ENCODE results near the gene CISD3. TPM values are rescaled to one million over a fixed set of nuclear protein-coding genes. Genes with fewer than 3 reads are reported as not detected.

The CISD3 gene
- total and polyA plus RNA-seq, 2 donors (not counting 1 experiment from before 2014, with no cell fraction given) = 5.0 to 11.3 TPM

- 2% methylated on average over 51 of the region's 55 CpGs for WGBS (ENCODE audit: insufficient coverage)
- peak; percentile 0 for ATAC-seq (ENCODE audit: low read depth)
- Histone ChIP-seq H3K36me3 (replicated peaks in 1 of 2; ENCODE audit: control extremely low read depth in 1 of 2, control insufficient read depth in 1 of 2, extremely low read depth in 1 of 2, insufficient read depth in 2 of 2, low read length in 1 of 2) (peaks cover 0 to 9% of the 10 kb centered on the region in 2 experiments), H2AFZ (ENCODE audit: insufficient read depth, low read depth, low read length, poor library complexity, severe bottlenecking) (peak overlapping the region; percentile 91), H3K4me3 (ENCODE audit: control extremely low read depth in 1 of 5, extremely low read depth in 1 of 5, insufficient read depth in 1 of 5, low read depth in 2 of 5, low read length in 4 of 5) (peak overlapping the region; percentile 76 to 95 (median 93)), H3K27ac (ENCODE audit: low read length in 2 of 2) (peak overlapping the region; percentile 91 to 97), H3K9me3 (ENCODE audit: control extremely low read depth in 1 of 3, control insufficient read depth in 2 of 3, insufficient read depth in 1 of 3, low read length in 2 of 3) (no peaks in the 10 kb centered on the region), H3K9ac (ENCODE audit: low read length) (peak overlapping the region; percentile 94), H4K20me1 (ENCODE audit: control insufficient read depth, insufficient read depth, low read length, poor library complexity, severe bottlenecking) (peaks cover 24% of the 10 kb centered on the region), H3K4me2 (replicated peaks; ENCODE audit: low read depth, low read length, poor library complexity, severe bottlenecking) (peak overlapping the region; percentile 98), H3K79me2 (ENCODE audit: control insufficient read depth, insufficient read depth, low read length) (peaks cover 26% of the 10 kb centered on the region), H3K27me3 (replicated peaks in 1 of 4; ENCODE audit: control extremely low read depth in 1 of 4, control insufficient read depth in 3 of 4, insufficient read depth in 4 of 4, low read length in 3 of 4) (no peaks in the 10 kb centered on the region), H3K4me1 (ENCODE audit: control insufficient read depth in 2 of 2, insufficient read depth in 2 of 2, low read length in 2 of 2) (peaks cover 20 to 56% of the 10 kb centered on the region in 2 donors)
- H3K4me3 Mint-ChIP-seq = peak overlapping the region; percentile 99
- no peaks in the 10 kb centered on the region for H3K9me3 Mint-ChIP-seq (ENCODE audit: insufficient read depth)
- H3K4me1 Mint-ChIP-seq = peaks cover 55% of the 10 kb centered on the region
- no peak for DNase-seq
- intact Hi-C loops (cut with micrococcal nuclease) = loop anchor here (2.0 kb wide), 1 partner anchor 98 kb away; no protein-coding TSS in a partner anchor
- H3K27me3 Mint-ChIP-seq = no peaks in the 10 kb centered on the region
- POLR2A ChIA-PET = interaction anchor here (0.8 kb wide), 1 partner anchor 49 kb away, joined by 3 read pairs; the partner anchor contains the start of gene PSMB3
- CTCF ChIA-PET = interaction anchor here (1.3 to 3.0 kb wide), 2 partner anchors 25 to 32 kb away, joined by 4 to 13 read pairs; no protein-coding TSS in a partner anchor
- H3K27ac Mint-ChIP-seq = peak overlapping the region; percentile 99
- TF ChIP-seq CTCF (IDR thresholded peaks at IDR 0.05) (no peak), EZH2 (IDR thresholded peaks at IDR 0.05; ENCODE audit: borderline replicate concordance, insufficient read depth, low read depth, low read length, poor library complexity, severe bottlenecking) (no peak)
Measured at GRCh38 chr17:38702916-38703741, 27.0 kb upstream of the CISD3 start.
